ENCODE measurements around the gene B3GAT2.

The B3GAT2 gene

GRCh38 chr6:70841112-70841511, 115.7 kb downstream of the B3GAT2 start:
- no peak for DNase-seq

GRCh38 chr6:70839286-70840266, 117.3 kb downstream of the B3GAT2 start:
- DNase-seq, result no peak

GRCh38 chr6:70838907-70839285, 118.0 kb downstream of the B3GAT2 start:
- DNase-seq, result peak; percentile 18

GRCh38 chr6:70834520-70834919, 122.3 kb downstream of the B3GAT2 start:
- no peak for DNase-seq

- DNase-seq, result no peak
Measured at GRCh38 chr6:70831427-70831826, 125.4 kb downstream of the B3GAT2 start.

- no peak for DNase-seq
Measured at GRCh38 chr6:70823651-70824050, 133.2 kb downstream of the B3GAT2 start.

GRCh38 chr6:70821751-70822150, 135.1 kb downstream of the B3GAT2 start:
- DNase-seq, result no peak

GRCh38 chr6:70820778-70821177, 136.1 kb downstream of the B3GAT2 start:
- no peak for DNase-seq

GRCh38 chr6:70819646-70820045, 137.2 kb downstream of the B3GAT2 start:
- no peak for DNase-seq

GRCh38 chr6:70813885-70814284, 143.0 kb downstream of the B3GAT2 start:
- DNase-seq, result no peak

GRCh38 chr6:70811788-70812187, 145.1 kb downstream of the B3GAT2 start:
- DNase-seq, result no peak
